A673 (cell line): Measurements from ENCODE around the gene ANKRD13A. TPM values are rescaled to one million over a fixed set of nuclear protein-coding genes. Genes with fewer than 3 reads are reported as not detected.

ENCODE experiments used
- BruUV-seq: library from RNA; stranded (reverse); fragments of 400-500 nt; replicated peaks from 2 replicates; lab custom pipeline; 2021; lab: Mats Ljungman, UMichigan
- CTCF ChIA-PET: fragments of 300-600 bp; sonication (Branson Sonifier 250); formaldehyde crosslinking; loops from one replicate; lab custom pipeline; 2022; ENCODE audit warnings: antibody characterized with exemption; lab: Charles Lee
- POLR2A ChIA-PET: fragments of 300-600 bp; sonication (Branson Sonifier 250); formaldehyde crosslinking; loops from one replicate; lab custom pipeline; 2022; ENCODE audit warnings: antibody characterized with exemption; ENCODE audit not compliant: low non-redundant PET; lab: Charles Lee
- DNase-seq: peaks from one replicate; pipeline ENCODE4 v3.0.0-alpha.2; 2015; ENCODE audit warnings: low spot score
- H3K27ac ChIP-seq: fragments of 200-600 bp; sonication (generic); 2 replicates; pipeline ENCODE4 v1.5.1; 2016; ENCODE audit warnings: mixed run types, low read depth, mild to moderate bottlenecking, mixed read lengths, antibody characterized with exemption, low read length; ENCODE audit not compliant: poor library complexity, severe bottlenecking
- H3K27me3 ChIP-seq: fragments of 200-600 bp; sonication (generic); replicated peaks from 2 replicates; pipeline ENCODE4 v1.6.1; 2017; ENCODE audit warnings: mixed run types, low read depth, mild to moderate bottlenecking, mixed read lengths, antibody characterized with exemption, low read length; ENCODE audit not compliant: insufficient read depth, poor library complexity
- H3K36me3 ChIP-seq: fragments of 200-600 bp; sonication (generic); 2 replicates; pipeline ENCODE4 v1.6.1; 2016; ENCODE audit warnings: mixed run types, mild to moderate bottlenecking, mixed read lengths, antibody characterized with exemption, low read length; ENCODE audit not compliant: insufficient read depth, poor library complexity, severe bottlenecking
- H3K4me1 ChIP-seq: fragments of 200-600 bp; sonication (generic); 2 replicates; pipeline ENCODE4 v1.6.1; 2017; ENCODE audit warnings: mixed run types, mild to moderate bottlenecking, mixed read lengths, antibody characterized with exemption, low read length; ENCODE audit not compliant: insufficient read depth, poor library complexity, severe bottlenecking
- H3K4me3 ChIP-seq: fragments of 200-600 bp; sonication (generic); 2 replicates; pipeline ENCODE4 v1.5.1; 2016; ENCODE audit warnings: low read depth, mixed run types, mild to moderate bottlenecking, mixed read lengths, low read length; ENCODE audit not compliant: poor library complexity, severe bottlenecking
- H3K9me3 ChIP-seq: fragments of 200-600 bp; sonication (generic); 2 replicates; pipeline ENCODE4 v1.6.1; 2016; ENCODE audit warnings: mixed run types, low read depth, mild to moderate bottlenecking, mixed read lengths, antibody characterized with exemption, low read length; ENCODE audit not compliant: poor library complexity, severe bottlenecking
- EZH2 ChIP-seq: fragments of 200-600 bp; sonication (generic); IDR thresholded peaks from 2 replicates; pipeline ENCODE4 v1.6.1; 2017; ENCODE audit warnings: borderline replicate concordance, low read depth, mild to moderate bottlenecking, mixed read lengths, antibody characterized with exemption, low read length; ENCODE audit not compliant: poor library complexity, severe bottlenecking
- intact Hi-C: fragments of 100-400 bp; cut with micrococcal nuclease; formaldehyde crosslinking; loops from one replicate; pipeline ENCODE4 v1.10.0; 2022; ENCODE audit not compliant: unreplicated experiment
- total RNA-seq: library from RNA; stranded (reverse); gene quantifications from 2 replicates; pipeline ENCODE4 v1.2.3, GENCODE V29; 2021
- TF ChIP-seq, protein P1 (sequence below): fragments of 300-800, 200-600 bp; sonication (generic); conservative IDR thresholded peaks from 2 replicates; pipeline ENCODE4 v1.5.1; 2017; ENCODE audit warnings: low read depth, mild to moderate bottlenecking, antibody characterized with exemption, low read length, moderate library complexity, mixed read lengths

The ANKRD13A gene
- total RNA-seq, 1 experiment from 2014 or later, result 19.8 TPM

- DNase-seq, result no peak
- Histone ChIP-seq H3K9me3 (no peaks in the 10 kb centered on the region), H3K4me3 (no peak overlapping the region), H3K4me1 (no peaks in the 10 kb centered on the region), H3K27ac (no peak overlapping the region), H3K27me3 (no peaks in the 10 kb centered on the region), H3K36me3 (no peaks in the 10 kb centered on the region)
- intact Hi-C loops, result no loop called here
- no TSS peak for BruUV-seq
- TF ChIP-seq, protein P1, sequence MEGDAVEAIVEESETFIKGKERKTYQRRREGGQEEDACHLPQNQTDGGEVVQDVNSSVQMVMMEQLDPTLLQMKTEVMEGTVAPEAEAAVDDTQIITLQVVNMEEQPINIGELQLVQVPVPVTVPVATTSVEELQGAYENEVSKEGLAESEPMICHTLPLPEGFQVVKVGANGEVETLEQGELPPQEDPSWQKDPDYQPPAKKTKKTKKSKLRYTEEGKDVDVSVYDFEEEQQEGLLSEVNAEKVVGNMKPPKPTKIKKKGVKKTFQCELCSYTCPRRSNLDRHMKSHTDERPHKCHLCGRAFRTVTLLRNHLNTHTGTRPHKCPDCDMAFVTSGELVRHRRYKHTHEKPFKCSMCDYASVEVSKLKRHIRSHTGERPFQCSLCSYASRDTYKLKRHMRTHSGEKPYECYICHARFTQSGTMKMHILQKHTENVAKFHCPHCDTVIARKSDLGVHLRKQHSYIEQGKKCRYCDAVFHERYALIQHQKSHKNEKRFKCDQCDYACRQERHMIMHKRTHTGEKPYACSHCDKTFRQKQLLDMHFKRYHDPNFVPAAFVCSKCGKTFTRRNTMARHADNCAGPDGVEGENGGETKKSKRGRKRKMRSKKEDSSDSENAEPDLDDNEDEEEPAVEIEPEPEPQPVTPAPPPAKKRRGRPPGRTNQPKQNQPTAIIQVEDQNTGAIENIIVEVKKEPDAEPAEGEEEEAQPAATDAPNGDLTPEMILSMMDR, result no peak
- no peak for TF ChIP-seq EZH2
- POLR2A ChIA-PET, result interaction anchor here (0.6 kb wide), 1 partner anchor 166 kb away, joined by 6 read pairs; no protein-coding TSS in a partner anchor
- CTCF ChIA-PET, result no interaction called here
These were observed 11.9 kb downstream of the ANKRD13A start for GRCh38 chr12:110010853-110011723.

GRCh38 chr12:110012137-110012536 is 12.9 kb downstream of the ANKRD13A start:
- no peak overlapping the region for H3K27ac ChIP-seq
- ChIA-PET CTCF (no interaction called here), POLR2A (no interaction called here)
- H3K9me3 ChIP-seq, result no peaks in the 10 kb centered on the region
- H3K36me3 ChIP-seq, result no peaks in the 10 kb centered on the region
- intact Hi-C loops, result no loop called here
- no peaks in the 10 kb centered on the region for H3K27me3 ChIP-seq
- TF ChIP-seq, protein P1, result no peak
- TF ChIP-seq EZH2, result no peak
- DNase-seq, result no peak
- H3K4me1 ChIP-seq, result no peaks in the 10 kb centered on the region
- H3K4me3 ChIP-seq, result no peak overlapping the region
- BruUV-seq, result no TSS peak

GRCh38 chr12:110012659-110013058 is 13.4 kb downstream of the ANKRD13A start:
- H3K4me3 ChIP-seq, result no peak overlapping the region
- H3K36me3 ChIP-seq, result no peaks in the 10 kb centered on the region
- H3K27me3 ChIP-seq, result no peaks in the 10 kb centered on the region
- TF ChIP-seq EZH2, result no peak
- CTCF ChIA-PET, result no interaction called here
- no peaks in the 10 kb centered on the region for H3K9me3 ChIP-seq
- POLR2A ChIA-PET, result no interaction called here
- intact Hi-C loops, result no loop called here
- H3K4me1 ChIP-seq, result no peaks in the 10 kb centered on the region
- no peak overlapping the region for H3K27ac ChIP-seq
- DNase-seq, result no peak
- no TSS peak for BruUV-seq

GRCh38 chr12:110015132-110015531 is 15.9 kb downstream of the ANKRD13A start:
- no peak for DNase-seq
- ChIA-PET POLR2A (no interaction called here), CTCF (no interaction called here)
- Histone ChIP-seq H3K4me3 (no peak overlapping the region), H3K27me3 (no peaks in the 10 kb centered on the region), H3K27ac (no peak overlapping the region), H3K4me1 (no peaks in the 10 kb centered on the region), H3K36me3 (no peaks in the 10 kb centered on the region), H3K9me3 (no peaks in the 10 kb centered on the region)
- no TSS peak for BruUV-seq
- intact Hi-C loops, result no loop called here
- TF ChIP-seq, protein P1, result no peak
- no peak for TF ChIP-seq EZH2
